HG03439 (cell line): ENCODE results near the gene UQCRFS1.
"Not testable (repeated sequence)": the region's sequence is repeated elsewhere in the genome, so short reads cannot be mapped to it uniquely, and the experiment has no call there.

Experiments used
- ATAC-seq: cut with Tn5 transposase; IDR thresholded peaks from one replicate; pipeline ENCODE4 v1.9.1; 2021; ENCODE audit warnings: mild to moderate bottlenecking, moderate library complexity; ENCODE audit not compliant: unreplicated experiment

UQCRFS1 gene

GRCh38 chr19:29212648-29213573 is at the start of gene UQCRFS1:
UQCRFS1 (minus strand) TSS chr19:29213151; CDS start chr19:29213118, 33 bp downstream.
- ATAC-seq, result peak; percentile 98

- ATAC-seq, result no peak
These were observed 49.1 kb upstream of the UQCRFS1 start for GRCh38 chr19:29262085-29262484.

GRCh38 chr19:29260477-29261317 is 47.7 kb upstream of the UQCRFS1 start:
- ATAC-seq, result no peak

- no peak for ATAC-seq
These were observed 46.9 kb upstream of the UQCRFS1 start for GRCh38 chr19:29259867-29260281.

- no peak for ATAC-seq
These were observed 46.2 kb upstream of the UQCRFS1 start for GRCh38 chr19:29259153-29259552.

GRCh38 chr19:29256516-29256915 is 43.6 kb upstream of the UQCRFS1 start:
- ATAC-seq, result no peak

GRCh38 chr19:29255912-29256311 is 43.0 kb upstream of the UQCRFS1 start:
- ATAC-seq, result no peak

- ATAC-seq, result no peak
These were observed 42.1 kb upstream of the UQCRFS1 start for GRCh38 chr19:29255006-29255405.

GRCh38 chr19:29249798-29250197 is 36.8 kb upstream of the UQCRFS1 start:
- not testable (repeated sequence) for ATAC-seq

- no peak for ATAC-seq
These were observed 35.4 kb upstream of the UQCRFS1 start for GRCh38 chr19:29248332-29248844.

GRCh38 chr19:29247872-29248271 is 34.9 kb upstream of the UQCRFS1 start:
- ATAC-seq, result no peak

- ATAC-seq, result no peak
These were observed 34.5 kb upstream of the UQCRFS1 start for GRCh38 chr19:29247471-29247870.

GRCh38 chr19:29247051-29247450 is 34.1 kb upstream of the UQCRFS1 start:
- ATAC-seq, result no peak

- no peak for ATAC-seq
These were observed 32.3 kb upstream of the UQCRFS1 start for GRCh38 chr19:29245215-29245614.

- no peak for ATAC-seq
These were observed 28.4 kb upstream of the UQCRFS1 start for GRCh38 chr19:29241324-29241723.

- no peak for ATAC-seq
These were observed 26.3 kb upstream of the UQCRFS1 start for GRCh38 chr19:29239213-29239776.

GRCh38 chr19:29233591-29233990 is 20.6 kb upstream of the UQCRFS1 start:
- ATAC-seq, result no peak

GRCh38 chr19:29232315-29232852 is 19.4 kb upstream of the UQCRFS1 start:
- ATAC-seq, result no peak

- ATAC-seq, result not testable (repeated sequence)
These were observed 18.4 kb upstream of the UQCRFS1 start for GRCh38 chr19:29231306-29231705.

GRCh38 chr19:29217616-29218015 is 4.7 kb upstream of the UQCRFS1 start:
- ATAC-seq, result no peak

GRCh38 chr19:29216021-29216420 is 3.1 kb upstream of the UQCRFS1 start:
- no peak for ATAC-seq
